ENCODE results near the gene CDC34.

The CDC34 gene

DNA sequence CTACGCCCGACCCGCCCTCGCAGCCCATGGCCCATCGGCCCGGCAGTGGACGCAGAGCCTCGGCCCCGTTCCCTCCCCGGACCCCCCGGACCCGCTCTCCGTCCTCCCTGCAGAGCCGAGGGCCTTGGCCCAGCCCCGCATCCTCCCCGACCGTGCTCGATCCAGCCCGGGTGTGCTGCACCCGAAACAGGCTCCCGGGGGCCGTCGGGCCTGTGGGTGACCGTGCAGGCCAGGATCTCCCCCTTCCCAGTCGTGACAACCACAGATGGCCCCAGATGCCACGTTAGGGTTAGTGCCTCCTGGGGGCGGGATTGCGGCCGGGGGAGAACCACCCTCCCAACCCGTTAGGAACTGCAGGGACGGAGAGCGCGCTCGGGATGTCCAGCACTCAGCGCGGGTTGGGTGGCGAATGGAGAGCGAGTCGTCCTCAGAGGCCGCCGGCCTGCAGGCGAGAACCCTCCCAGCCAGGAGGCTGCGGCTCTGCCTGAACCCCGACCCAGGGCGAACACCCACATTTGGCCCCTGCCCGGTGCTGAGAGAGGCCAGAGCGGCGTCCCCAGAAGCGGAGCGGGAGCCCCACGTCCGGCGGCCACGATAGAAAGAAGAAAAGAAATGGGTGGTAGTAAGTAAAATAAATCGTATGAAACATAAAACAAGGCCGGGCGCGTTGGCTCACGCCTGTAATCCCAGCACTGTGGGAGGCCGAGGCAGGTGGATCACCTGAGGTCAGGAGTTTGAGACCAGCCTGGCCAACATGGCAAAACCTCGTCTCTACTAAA is 42.0 kb upstream of the CDC34 start:
- H2AFZ ChIP-seq (ENCODE audit: low read depth, low read length), result peak overlapping the region; percentile 16; the same call in 1 of the 2 replicates
- peak overlapping the region; percentile 92 for H3K9ac ChIP-seq (ENCODE audit: low read length)
- no peaks in the 10 kb centered on the region for H3K9me3 ChIP-seq (ENCODE audit: insufficient read depth, low read length)
- TF ChIP-seq, protein P1, sequence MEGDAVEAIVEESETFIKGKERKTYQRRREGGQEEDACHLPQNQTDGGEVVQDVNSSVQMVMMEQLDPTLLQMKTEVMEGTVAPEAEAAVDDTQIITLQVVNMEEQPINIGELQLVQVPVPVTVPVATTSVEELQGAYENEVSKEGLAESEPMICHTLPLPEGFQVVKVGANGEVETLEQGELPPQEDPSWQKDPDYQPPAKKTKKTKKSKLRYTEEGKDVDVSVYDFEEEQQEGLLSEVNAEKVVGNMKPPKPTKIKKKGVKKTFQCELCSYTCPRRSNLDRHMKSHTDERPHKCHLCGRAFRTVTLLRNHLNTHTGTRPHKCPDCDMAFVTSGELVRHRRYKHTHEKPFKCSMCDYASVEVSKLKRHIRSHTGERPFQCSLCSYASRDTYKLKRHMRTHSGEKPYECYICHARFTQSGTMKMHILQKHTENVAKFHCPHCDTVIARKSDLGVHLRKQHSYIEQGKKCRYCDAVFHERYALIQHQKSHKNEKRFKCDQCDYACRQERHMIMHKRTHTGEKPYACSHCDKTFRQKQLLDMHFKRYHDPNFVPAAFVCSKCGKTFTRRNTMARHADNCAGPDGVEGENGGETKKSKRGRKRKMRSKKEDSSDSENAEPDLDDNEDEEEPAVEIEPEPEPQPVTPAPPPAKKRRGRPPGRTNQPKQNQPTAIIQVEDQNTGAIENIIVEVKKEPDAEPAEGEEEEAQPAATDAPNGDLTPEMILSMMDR (IDR thresholded peaks at IDR 0.05; ENCODE audit: low read depth, low read length), result no peak
- TF ChIP-seq EZH2phosphoT487 (IDR thresholded peaks at IDR 0.05; ENCODE audit: low read depth), result no peak
- peak overlapping the region; percentile 96 for H3K4me2 ChIP-seq (ENCODE audit: low read length)
- no peak overlapping the region for H3K27ac ChIP-seq (ENCODE audit: low read length)
- H3K27me3 ChIP-seq (ENCODE audit: low read depth, low read length), result no peaks in the 10 kb centered on the region
- H3K4me3 ChIP-seq (ENCODE audit: low read length), result peak overlapping the region; percentile 98
- H3K4me1 ChIP-seq (ENCODE audit: low read length), result peaks cover 11% of the 10 kb centered on the region
- no peaks in the 10 kb centered on the region for H4K20me1 ChIP-seq (ENCODE audit: insufficient read depth, low read length)
- H3K79me2 ChIP-seq (ENCODE audit: low read length), result no peaks in the 10 kb centered on the region; the same call in 1 of the 2 replicates
- peaks cover 4% of the 10 kb centered on the region for H3K36me3 ChIP-seq (replicated peaks; ENCODE audit: low read depth, low read length)

DNA sequence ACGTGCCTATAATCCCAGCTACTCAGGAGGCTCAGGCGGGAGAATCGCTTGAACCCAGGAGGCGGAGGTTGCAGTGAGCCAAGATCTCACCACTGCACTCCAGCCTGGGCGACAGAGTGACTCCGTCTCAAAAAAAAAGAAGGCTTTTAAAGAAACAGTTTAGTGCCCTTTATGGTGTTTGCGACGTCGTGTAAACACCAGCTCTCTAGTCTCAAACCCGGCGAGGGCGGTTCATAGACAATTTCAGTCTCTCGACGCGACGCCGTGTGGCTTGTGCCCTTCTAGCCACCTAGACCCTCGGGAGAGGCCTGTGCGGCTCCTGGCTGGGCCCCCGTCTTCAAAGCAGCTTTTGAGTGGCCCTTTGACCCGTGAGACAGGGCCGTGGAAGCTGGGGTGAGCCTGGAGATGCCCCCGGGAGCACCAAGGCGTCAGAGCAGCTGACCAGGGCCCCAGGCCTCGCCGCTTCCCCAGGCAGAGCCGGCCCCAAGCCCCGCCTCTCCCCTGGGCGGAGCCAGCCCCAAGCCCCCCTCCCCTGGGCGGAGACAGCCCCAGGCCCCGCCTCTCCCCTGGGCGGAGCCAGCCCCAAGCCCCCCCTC is 40.3 kb upstream of the CDC34 start:
- Histone ChIP-seq H3K4me3 (ENCODE audit: low read length) (no peak overlapping the region), H3K27me3 (ENCODE audit: low read depth, low read length) (no peaks in the 10 kb centered on the region)

DNA sequence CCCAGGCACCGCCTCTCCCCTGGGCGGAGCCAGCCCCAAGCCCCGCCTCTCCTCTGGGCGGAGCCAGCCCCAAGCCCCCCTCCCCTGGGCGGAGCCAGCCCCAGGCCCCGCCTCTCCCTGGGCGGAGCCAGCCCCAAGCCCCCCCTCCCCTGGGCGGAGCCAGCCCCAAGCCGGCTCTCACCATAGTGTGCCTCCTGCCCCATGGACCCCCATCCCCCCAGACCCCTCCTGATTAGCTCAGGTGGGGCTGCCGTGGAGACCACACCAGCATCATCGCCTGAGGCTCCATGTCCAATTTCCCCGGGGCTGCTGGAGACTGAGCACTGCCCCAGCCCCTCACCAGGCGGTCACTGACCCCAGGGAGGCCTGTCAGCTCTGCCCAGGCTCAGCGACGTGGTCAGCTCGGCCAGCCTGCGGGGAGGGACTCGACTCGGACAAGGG is 39.4 kb upstream of the CDC34 start:
- Histone ChIP-seq H4K20me1 (ENCODE audit: insufficient read depth, low read length) (no peaks in the 10 kb centered on the region), H3K9me3 (ENCODE audit: insufficient read depth, low read length) (no peaks in the 10 kb centered on the region), H3K27ac (ENCODE audit: low read length) (no peak overlapping the region), H3K4me2 (ENCODE audit: low read length) (no peak overlapping the region), H3K27me3 (ENCODE audit: low read depth, low read length) (no peaks in the 10 kb centered on the region), H3K4me1 (ENCODE audit: low read length) (peaks cover 11% of the 10 kb centered on the region), H3K4me3 (ENCODE audit: low read length) (no peak overlapping the region), H3K9ac (ENCODE audit: low read length) (no peak overlapping the region), H3K36me3 (replicated peaks; ENCODE audit: low read depth, low read length) (peaks cover 4% of the 10 kb centered on the region), H3K79me2 (ENCODE audit: low read length) (no peaks in the 10 kb centered on the region; the same call in 1 of the 2 replicates), H2AFZ (ENCODE audit: low read depth, low read length) (no peak overlapping the region)
- TF ChIP-seq EZH2phosphoT487 (IDR thresholded peaks at IDR 0.05; ENCODE audit: low read depth), result no peak
- TF ChIP-seq, protein P1 (IDR thresholded peaks at IDR 0.05; ENCODE audit: low read depth, low read length), result no peak

More for the DNA sequence above, 40.3 kb upstream of the CDC34 start:
- Histone ChIP-seq H3K36me3 (replicated peaks; ENCODE audit: low read depth, low read length) (peaks cover 4% of the 10 kb centered on the region), H3K4me2 (ENCODE audit: low read length) (no peak overlapping the region), H2AFZ (ENCODE audit: low read depth, low read length) (no peak overlapping the region), H4K20me1 (ENCODE audit: insufficient read depth, low read length) (no peaks in the 10 kb centered on the region), H3K4me1 (ENCODE audit: low read length) (peaks cover 11% of the 10 kb centered on the region), H3K79me2 (ENCODE audit: low read length) (no peaks in the 10 kb centered on the region; the same call in 1 of the 2 replicates), H3K27ac (ENCODE audit: low read length) (no peak overlapping the region), H3K9ac (ENCODE audit: low read length) (no peak overlapping the region), H3K9me3 (ENCODE audit: insufficient read depth, low read length) (no peaks in the 10 kb centered on the region)
- TF ChIP-seq EZH2phosphoT487 (IDR thresholded peaks at IDR 0.05; ENCODE audit: low read depth), result no peak
- TF ChIP-seq, protein P1 (IDR thresholded peaks at IDR 0.05; ENCODE audit: low read depth, low read length), result no peak

DNA sequence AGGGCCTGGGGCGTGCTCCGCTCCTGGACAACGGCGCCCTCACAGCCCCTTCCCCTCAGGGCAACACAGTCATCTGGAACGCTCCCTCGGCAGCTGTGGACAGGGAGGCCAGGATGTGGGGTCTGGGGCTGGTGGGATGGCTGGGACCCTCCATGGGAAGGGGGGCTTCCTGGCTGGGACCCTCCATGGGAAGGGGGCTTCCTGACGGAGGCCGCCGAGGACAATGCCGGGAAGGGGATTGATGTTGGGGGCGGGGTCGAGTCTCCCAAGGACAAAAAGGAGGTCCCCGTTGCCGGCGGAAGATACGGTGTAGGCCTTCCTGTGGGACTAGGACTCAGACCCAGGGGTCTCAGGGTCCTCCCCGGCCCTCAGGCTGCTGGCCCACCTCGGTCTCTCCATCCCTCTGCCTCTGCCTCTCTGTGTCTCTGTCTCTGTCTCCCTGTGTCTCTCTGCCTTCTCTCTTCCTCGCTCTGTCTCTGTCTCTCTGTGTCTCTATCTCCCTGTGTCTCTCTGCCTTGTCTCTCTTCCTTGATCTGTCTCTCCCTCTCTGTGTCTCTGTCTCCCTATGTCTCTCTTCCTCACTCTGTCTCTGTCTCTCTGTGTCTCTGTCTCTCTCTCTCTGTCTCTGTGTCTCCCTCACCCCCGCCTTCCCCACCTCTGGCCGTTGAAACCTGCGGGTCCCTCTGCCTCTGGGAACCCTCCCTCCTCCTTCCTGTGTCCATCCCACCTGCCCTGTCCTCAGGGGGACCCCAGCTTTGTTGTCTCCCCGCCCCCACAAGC is 38.0 kb upstream of the CDC34 start:
- no peaks in the 10 kb centered on the region for H4K20me1 ChIP-seq (ENCODE audit: insufficient read depth, low read length)
- H3K27ac ChIP-seq (ENCODE audit: low read length), result no peak overlapping the region
- H3K79me2 ChIP-seq (ENCODE audit: low read length), result no peaks in the 10 kb centered on the region
- peaks cover 7% of the 10 kb centered on the region for H3K4me1 ChIP-seq (ENCODE audit: low read length)
- H3K27me3 ChIP-seq (ENCODE audit: low read depth, low read length), result no peaks in the 10 kb centered on the region
- H3K9me3 ChIP-seq (ENCODE audit: insufficient read depth, low read length), result no peaks in the 10 kb centered on the region
- no peak overlapping the region for H3K4me2 ChIP-seq (ENCODE audit: low read length)
- no peaks in the 10 kb centered on the region for H3K36me3 ChIP-seq (replicated peaks; ENCODE audit: low read depth, low read length)
- no peak overlapping the region for H2AFZ ChIP-seq (ENCODE audit: low read depth, low read length)
- TF ChIP-seq EZH2phosphoT487 (IDR thresholded peaks at IDR 0.05; ENCODE audit: low read depth), result no peak
- TF ChIP-seq, protein P1 (IDR thresholded peaks at IDR 0.05; ENCODE audit: low read depth, low read length), result no peak
- H3K4me3 ChIP-seq (ENCODE audit: low read length), result no peak overlapping the region
- H3K9ac ChIP-seq (ENCODE audit: low read length), result no peak overlapping the region

All from OCI-LY3 (cell line).